Activated gamma-delta T cell treated with anti-CD3 and anti-CD28 coated beads, Interleukin-2, amount 50 U/mL, for 16 hours (primary cell): ENCODE measurements around the gene MYO1E.
"Not testable (repeated sequence)": the region's sequence is repeated elsewhere in the genome, so short reads cannot be mapped to it uniquely, and the experiment has no call there.

ENCODE experiments used
- DNase-seq: peaks from one replicate; pipeline ENCODE4 v3.0.0-alpha.2; 2020; ENCODE audit warnings: low read depth

The MYO1E gene

DNA sequence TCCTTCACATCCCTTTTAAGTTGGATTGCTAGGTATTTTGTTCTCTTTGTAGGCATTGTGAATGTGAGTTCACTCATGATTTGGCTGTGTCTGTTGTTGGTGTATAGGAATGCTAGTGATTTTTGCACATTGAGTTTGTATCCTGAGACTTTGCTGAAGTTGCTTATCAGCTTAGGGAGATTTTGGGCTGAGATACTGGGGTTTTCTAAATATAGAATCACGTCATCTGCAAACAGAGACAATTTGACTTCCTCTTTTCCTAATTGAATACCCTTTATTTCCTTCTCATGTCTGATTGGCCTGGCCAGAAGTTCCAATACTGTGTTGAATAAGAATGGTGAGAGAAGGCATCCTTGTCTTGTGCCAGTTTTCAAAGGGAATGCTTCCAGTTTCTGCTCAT lies 245.4 kb downstream of the MYO1E start:
- not testable (repeated sequence) for DNase-seq

DNA sequence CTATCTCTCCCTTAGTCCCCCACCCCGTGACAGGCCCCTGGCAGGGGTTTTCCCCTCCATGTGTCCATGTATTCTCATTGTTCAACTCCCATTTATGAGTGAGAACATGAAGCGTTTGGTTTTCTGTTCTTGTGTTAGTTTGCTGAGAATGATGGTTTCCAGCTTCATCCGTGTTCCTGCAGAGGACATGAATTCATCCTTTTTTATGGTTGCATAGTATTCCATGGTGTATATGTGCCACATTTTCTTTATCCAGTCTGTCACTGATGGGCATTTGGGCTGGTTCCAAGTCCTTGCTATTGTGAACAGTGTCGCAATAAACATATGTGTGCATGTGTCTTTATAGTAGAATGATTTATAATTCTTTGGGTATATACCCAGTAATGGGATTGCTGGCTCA lies 247.0 kb downstream of the MYO1E start:
- DNase-seq = not testable (repeated sequence)

DNA sequence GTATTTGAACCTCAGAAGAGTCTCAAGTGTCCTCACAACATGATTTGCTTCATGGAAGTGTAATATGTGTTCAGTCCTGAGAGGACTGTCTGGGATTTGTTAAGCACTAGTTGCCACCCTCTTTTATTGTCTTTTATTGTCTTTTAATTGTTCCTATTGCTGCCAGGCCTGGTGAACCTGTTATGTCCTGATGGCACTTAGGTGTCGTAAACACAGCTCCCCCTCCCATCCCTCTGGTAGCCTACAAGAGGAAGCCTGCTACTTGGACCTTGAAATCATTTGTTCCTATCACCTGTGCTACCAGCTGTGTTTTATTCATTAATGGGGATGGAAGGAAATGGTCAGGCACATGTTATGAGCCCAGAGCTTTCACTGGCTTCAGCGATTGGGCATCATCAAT lies 248.4 kb downstream of the MYO1E start:
- DNase-seq = no peak

DNA sequence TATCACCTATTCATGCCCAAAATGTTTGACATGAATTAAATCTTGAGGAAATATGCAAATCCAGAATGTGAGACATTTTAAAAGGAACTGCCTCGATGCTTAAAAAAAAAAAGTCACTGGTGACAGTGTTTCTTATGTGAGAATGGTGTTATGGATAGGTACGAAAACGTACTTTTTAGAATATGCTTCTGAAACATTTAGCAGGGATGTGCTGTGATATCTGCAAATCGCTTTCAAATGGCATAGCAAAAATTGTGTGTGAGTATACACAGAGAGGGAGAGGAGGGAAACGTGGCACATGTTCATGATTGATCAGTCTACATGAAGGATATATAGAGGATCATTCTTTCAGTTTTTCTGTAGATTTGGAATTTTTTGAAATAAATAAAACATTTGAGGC lies 251.7 kb downstream of the MYO1E start:
- no peak for DNase-seq

DNA sequence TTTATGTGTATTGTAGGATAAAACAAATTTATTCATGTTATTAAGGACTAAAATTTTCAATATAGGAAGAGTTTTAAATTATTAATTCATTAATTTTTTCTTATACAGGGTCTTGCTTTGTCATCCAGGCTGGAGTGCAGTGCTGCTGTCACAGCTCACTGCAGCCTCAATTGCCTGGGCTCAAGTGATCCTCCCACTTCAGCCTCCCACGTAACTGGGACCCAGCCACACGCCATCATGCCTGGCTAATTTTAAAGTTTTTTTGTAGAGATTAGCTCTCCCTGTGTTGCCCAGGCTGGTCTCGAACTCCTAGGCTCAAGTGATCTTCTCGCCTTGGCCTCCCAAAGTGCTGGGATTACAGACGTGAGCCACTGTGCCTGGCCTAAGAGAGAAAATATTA lies 253.0 kb downstream of the MYO1E start:
- no peak for DNase-seq

DNA sequence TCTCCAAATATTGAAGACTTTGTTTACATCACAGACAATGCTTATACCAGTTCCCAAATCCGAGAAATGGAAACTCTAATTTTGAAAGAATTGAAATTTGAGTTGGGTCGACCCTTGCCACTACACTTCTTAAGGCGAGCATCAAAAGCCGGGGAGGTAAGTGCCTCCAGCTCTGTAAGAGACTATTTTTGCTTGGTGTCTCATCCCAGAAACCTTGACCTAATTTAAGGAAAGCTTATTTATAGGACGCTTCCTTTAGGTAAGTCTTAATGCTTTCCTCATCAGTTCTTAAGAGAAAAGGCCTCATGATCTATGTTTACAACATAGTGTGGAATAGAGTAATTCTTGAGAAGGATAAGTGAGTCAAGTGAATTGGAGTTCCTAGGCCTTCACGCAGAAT lies 255.9 kb downstream of the MYO1E start:
- DNase-seq = no peak

DNA sequence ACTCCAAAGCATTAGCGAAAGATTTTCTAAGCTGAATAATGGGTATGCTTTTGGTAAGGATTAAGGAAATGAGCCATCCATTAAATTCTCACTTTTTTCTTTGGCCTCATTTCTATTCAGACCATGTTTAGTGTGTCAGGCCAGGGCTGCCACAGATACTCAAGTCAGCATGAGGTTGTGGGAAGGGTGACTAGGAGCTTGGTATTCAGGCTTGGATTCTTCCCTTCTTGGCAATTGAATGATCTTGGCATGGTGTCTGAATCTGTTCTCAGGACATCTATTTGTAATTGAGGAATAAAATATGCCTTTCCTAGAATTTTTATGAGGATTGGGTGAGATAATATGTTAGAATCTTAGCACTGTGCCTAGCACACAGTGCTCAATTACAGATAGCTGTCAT lies 256.5 kb downstream of the MYO1E start:
- DNase-seq = no peak

DNA sequence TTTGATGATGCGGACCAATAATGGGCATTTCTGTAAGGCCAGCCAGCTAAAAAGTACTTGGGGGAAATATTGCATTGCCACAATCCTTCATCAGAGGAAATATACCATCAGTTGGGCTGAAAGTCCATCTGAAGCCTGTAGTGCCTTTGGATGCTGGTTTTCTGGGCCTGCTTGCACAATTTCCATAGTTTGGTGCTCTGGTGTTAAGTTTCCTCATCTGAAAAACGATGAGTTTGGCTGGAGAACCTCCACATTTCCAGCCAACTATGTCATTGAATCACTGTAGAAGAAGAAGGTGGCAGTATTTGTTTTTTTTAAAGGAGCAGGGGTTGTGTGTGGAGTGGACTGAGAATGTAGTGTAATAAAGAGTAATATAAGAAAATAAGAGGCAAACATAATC lies 257.6 kb downstream of the MYO1E start:
- no peak for DNase-seq

DNA sequence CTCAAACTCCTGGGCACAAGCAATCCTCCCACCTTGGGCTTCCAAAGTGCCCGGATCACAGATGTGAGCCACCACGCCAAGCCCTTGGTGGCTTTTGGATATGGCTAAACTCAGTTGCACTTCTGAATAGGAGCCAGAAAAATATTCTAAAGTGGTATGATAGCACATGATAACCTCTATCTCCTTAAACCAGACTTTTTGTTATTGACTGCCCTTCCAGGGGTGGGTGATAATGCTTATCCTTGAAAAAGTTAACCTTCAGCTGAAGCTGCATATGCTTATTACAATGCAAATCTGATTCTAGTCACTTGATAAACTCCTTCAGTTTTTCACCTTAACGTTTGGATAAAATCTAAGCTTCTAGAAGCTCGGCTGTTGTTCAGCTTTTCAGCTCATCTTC lies 261.4 kb downstream of the MYO1E start:
- DNase-seq = no peak

DNA sequence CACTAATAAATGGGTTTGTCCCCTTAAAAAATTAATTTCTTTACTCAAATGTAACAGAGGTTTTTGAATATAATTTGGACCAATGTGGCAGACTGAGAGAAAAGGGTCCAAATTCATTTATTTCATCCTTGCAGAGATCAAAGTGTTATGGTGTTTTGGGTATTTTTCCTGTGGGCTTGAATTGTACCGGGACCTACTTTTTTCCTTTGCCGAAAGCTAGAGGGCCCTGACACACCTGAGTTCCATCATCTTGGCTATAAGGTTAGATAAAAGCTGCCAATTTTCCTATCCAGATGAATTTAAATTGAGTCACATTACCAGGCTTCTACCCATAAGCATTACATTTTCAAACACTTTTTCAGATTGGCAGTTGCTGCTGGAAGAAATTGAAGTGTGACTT lies 266.8 kb downstream of the MYO1E start:
- no peak for DNase-seq

DNA sequence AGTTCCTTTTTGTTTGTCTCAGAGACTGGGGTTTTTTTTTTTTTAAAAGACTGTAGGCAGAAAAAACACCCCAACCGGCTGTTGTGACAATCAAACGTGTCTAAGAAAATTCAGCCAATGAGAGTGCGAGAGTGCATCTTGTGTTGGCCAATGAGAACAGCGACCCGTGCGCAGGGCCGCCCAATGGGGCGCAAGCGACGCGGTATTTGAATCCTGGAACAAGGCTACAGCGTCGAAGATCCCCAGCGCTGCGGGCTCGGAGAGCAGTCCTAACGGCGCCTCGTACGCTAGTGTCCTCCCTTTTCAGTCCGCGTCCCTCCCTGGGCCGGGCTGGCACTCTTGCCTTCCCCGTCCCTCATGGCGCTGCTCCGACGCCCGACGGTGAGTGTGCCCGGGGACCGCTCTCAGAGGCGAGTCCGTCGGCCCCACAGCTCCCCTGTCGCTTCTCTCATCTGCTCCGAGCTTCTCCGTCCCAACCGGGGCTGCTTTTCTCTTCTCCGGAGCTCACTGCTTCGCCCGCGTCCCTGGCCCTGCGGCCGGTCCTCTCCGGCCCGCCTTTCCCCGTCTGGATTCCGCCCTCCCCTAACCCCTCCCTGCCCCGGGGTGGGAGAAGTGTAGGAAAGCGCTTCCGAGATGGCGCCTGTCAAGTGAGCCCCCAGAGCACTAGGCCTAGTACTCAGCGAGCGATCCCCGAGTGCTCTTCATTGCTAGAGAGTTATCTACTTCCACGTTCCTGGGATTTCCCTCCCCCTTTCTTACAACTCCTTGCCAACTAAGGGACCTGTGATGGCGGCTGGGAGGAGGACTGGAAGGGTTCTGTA lies 267.5 kb downstream of the MYO1E start, which contains the start of gene CCNB2:
Gene CCNB2 (plus strand): TSS at position 235 of the 821 bp plus-strand sequence. CDS start 123 bp downstream, at position 358.
- peak; percentile 73 for DNase-seq

DNA sequence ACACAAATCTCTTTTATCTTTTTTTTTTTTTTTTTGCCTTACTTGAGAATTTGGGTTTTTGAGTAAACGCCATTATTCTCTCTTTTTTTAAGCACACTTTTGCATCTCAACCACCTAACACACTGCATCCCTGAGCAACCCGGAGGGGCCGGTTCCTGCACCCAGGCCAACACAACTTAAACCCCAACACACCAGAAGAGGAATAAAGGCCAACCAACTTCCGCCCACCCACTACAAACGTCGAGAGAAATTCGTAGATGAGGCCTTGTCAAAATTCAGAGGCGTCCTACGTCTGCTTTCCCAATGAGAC lies 268.1 kb downstream of the MYO1E start:
- no peak for DNase-seq

DNA sequence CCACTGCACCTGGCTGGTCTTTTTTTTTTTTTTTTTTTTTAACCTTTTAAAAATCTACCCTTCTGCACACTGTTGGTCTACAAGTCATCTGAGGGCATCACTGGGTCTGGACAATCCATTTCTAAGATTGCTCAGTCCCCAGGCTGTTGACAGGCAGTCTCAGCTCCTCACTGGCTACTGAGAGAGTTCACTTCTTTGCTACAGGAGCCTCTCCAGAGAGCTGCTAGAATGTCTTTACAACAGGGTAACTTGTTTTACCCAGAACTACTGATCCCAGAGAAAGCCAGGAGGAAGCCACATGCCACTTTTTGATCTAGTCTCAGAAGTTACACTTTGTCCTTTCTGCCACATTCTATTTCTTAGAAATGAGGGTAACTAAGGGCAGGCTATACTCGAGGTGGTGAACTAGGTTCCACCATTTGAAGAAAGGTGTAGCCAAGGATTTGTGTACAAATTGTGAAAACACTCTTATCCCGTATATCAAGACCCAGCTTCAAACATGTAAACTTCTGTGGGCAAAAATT lies 273.4 kb downstream of the MYO1E start:
- no peak for DNase-seq

DNA sequence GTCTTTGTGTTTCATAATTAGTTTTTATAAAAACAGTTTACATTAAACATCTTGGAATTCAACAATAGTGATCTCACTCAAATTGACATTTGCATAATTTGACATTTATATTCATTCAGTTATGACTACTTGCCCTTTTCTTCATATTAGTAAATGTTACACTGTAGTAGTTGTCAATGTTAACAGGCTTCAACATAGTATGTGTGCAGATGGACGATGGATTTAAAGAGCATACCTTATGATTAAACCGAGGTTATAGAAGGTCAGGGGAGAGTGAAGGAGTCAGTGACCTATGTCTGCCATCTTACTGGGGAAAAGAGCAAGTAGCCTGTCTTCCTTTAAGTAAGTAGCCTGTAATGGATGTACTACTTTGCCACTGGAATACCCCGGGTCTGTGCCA lies 276.2 kb downstream of the MYO1E start:
- DNase-seq = no peak

DNA sequence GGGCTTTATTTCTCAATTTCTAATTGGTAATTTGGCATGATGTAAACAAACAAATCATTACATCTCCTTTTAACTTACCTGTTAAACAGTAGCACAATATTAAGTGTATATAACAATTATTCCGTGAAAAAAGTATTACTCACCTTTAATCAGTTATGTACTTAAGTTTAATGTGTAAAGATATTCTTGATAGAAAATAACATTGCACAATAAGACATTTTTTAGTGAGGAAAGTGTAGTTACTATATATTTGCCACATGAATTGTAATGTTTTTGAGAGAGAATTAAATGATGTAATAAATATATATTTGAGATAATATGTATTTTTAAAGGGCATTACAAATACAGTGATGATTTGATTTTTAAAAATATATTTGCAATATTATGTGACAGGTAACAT lies 278.6 kb downstream of the MYO1E start:
- no peak for DNase-seq

DNA sequence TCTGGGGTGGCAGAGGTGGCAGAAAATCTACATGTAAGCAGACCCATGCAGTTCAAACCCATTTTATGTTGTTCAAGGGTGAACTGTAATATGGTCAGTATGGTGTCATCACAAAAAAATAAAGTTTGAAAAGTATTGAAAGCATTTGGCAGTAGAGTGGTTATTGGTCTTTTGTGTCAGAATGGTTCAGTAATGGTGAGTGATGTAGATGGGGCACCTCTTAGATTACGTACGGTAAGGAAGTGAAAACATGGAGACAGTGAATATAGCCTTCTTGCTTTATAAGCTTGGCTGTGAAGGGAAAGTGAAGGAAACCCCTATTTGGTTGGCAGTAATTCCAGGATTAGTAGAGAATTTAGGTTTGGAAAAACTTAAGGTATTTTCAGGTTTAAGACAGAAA lies 284.9 kb downstream of the MYO1E start:
- DNase-seq = no peak
